Ectodermal cell (in vitro differentiated cells): Measurements from ENCODE around the gene OBSL1.

Experiments
- H3K27ac ChIP-seq: 2 replicates; pipeline ENCODE4 v1.7.0; 2013; ENCODE audit warnings: mild to moderate bottlenecking, low read depth, low read length; ENCODE audit not compliant: insufficient read depth, poor library complexity, severe bottlenecking
- H3K27me3 ChIP-seq: 2 replicates; pipeline ENCODE4 v1.7.0; 2013; ENCODE audit warnings: mild to moderate bottlenecking, low read length; ENCODE audit not compliant: insufficient read depth, control insufficient read depth, poor library complexity, severe bottlenecking
- H3K36me3 ChIP-seq: one replicate; pipeline ENCODE4 v1.7.0; 2013; ENCODE audit warnings: low read length; ENCODE audit not compliant: control insufficient read depth, insufficient read depth
- H3K4me1 ChIP-seq: one replicate; pipeline ENCODE4 v1.7.0; 2013; ENCODE audit warnings: low read length; ENCODE audit not compliant: control insufficient read depth, insufficient read depth
- H3K4me3 ChIP-seq: 2 replicates; pipeline ENCODE4 v1.7.0; 2013; ENCODE audit warnings: low read depth, low read length, control low read depth; ENCODE audit not compliant: insufficient read depth
- H3K9me3 ChIP-seq: 2 replicates; pipeline ENCODE4 v1.7.0; 2013; ENCODE audit warnings: mild to moderate bottlenecking, low read length, moderate library complexity; ENCODE audit not compliant: control insufficient read depth
- WGBS, 2 experiments: methylation state at CpG; one replicate each; pipeline ENCODE4 v1.1.7; 2013; ENCODE audit warnings: missing lambda C conversion rate in 2 of 2; 5-methylcytosine and 5-hydroxymethylcytosine counted together

Gene OBSL1

DNA sequence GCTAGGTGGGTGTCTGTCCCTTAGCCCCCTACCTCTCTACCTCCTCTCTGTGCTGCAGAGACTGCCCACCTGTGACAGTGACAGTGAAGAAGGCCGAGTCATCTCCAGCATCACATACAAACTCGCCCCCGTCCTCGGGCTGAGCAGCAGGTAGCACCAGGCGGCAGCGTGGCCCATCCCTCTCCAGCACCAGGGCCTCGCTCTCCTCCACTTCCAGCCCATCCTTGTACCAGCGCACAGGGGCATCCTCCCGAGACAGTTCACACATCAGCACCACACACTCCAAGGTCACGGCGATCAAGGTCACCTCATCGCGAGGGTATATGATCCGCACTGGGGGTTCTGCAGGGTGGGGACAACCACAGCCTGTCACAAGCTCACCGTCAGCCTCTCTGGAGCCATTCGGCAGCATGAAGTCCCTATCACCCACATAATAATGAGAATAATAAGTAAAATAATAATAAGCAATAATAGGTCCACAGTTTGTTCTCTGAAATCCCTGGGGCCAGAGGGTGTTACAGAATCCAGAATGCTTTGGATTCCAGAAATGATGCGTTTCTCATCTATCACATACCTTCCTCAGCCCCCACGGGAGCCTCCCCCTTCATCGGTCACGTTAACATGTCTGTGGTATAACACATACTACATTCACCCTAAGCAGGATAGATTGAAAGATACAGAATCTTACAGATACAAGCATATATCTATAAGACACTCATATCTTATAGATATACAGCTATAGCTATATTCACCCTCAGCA lies 12.0 kb downstream of the OBSL1 start:
- H3K27me3 ChIP-seq: no peaks in the 10 kb centered on the region
- no peaks in the 10 kb centered on the region for H3K36me3 ChIP-seq
- WGBS, 2 experiments: 93 to 94% methylated on average over 19 of the region's 20 CpGs
- no peaks in the 10 kb centered on the region for H3K9me3 ChIP-seq
- H3K4me1 ChIP-seq: peaks cover 6% of the 10 kb centered on the region
- no peak overlapping the region for H3K27ac ChIP-seq
- H3K4me3 ChIP-seq: no peak overlapping the region

DNA sequence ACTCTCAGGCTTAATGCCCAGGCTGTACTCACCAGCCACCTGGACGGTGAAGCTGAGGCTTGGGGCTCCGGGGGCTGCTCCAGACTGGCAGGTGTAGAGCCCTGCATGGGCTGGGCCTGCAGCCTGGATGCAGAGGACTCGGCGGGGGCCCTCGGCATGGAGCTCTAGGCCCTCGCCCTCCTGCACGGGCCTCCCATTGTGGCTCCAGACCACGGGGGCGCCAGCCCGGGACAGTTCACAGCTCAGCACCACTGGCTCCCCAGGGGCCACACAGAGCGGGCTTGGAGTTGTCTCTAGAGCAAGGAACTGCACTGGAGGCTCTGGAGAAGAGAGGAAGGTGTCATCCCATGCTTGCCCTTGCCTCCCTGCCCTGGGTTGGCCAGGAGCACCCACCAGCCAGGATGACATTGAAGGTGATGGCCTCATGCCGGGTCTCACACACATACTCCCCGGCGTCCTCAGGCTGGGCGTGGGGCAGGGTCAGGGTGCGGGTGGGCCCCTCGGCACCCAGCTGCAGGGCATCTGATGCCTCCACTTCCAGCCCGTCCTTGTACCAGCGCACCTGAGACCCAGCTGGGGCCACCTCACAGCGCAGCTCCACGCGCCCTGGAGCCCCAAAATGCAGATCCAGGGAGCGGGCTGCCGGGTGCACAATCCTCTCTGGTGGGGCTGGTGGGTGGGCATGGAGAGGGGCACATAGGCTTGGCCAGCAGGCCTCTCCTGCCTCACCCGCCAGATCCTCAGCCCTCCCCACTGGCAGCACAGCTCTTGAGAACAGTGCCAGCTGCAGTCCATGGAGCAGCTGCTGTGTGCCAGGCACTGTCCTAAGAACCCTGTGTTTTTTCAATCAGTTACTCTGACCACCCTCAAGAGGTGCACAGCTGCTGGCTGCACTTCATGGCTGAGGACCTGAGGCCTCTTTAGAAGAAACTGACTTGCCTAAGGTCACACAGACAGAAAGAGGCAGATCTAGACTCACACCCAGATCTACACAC lies 13.3 kb downstream of the OBSL1 start:
- Histone ChIP-seq H3K4me1 (peaks cover 6% of the 10 kb centered on the region), H3K27me3 (peaks cover 12% of the 10 kb centered on the region), H3K36me3 (no peaks in the 10 kb centered on the region), H3K27ac (no peak overlapping the region), H3K4me3 (no peak overlapping the region), H3K9me3 (no peaks in the 10 kb centered on the region)
- WGBS, 2 experiments: 94 to 95% methylated on average over 25 of the region's 25 CpGs

DNA sequence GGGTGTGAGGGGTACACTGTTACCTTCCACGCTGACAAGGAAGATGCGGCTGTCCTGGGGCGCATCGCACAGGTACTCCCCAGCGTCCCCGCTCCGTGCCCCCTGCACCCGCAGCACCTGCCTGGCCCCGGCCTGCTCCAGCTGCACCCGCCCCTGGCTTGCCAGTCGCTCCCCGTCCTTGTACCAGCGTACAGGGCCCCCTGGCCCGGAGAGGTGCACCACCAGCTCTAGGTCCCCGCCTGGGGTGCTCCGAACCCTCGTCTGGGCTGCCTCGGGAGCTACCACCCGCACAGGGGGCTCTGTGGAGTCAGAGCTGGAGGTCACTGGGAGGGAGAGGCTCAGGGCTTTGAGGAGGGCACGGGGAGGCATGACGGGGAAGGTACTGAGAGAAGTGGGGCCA lies 14.0 kb downstream of the OBSL1 start:
- Histone ChIP-seq H3K36me3 (no peaks in the 10 kb centered on the region), H3K27ac (no peak overlapping the region), H3K27me3 (peaks cover 18% of the 10 kb centered on the region), H3K4me1 (peaks cover 6% of the 10 kb centered on the region), H3K9me3 (no peaks in the 10 kb centered on the region), H3K4me3 (no peak overlapping the region)
- 94 to 95% methylated on average over 21 of the region's 21 CpGs for WGBS, 2 experiments

DNA sequence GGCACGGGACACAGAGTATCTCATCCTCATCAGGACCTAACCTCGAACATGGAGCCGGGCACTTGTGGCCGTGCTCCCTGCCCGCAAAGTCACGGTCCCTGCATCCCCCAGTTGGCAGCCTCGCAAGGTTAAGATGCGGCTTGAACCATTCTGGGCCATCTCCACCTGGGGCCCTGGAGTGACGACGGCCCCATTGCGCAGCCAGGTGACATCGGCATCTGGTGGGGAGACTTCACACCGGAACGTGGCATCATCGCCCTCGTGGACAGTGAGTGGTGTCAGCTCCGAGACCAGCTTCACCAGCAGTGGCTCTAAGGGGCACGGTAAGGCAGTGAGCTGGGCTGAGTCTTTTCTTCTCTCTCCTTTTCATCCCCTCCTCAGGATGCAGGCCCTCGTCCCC lies 14.9 kb downstream of the OBSL1 start:
- Histone ChIP-seq H3K27me3 (peaks cover 26% of the 10 kb centered on the region), H3K36me3 (no peaks in the 10 kb centered on the region), H3K27ac (no peak overlapping the region), H3K9me3 (no peaks in the 10 kb centered on the region), H3K4me1 (peaks cover 8% of the 10 kb centered on the region), H3K4me3 (no peak overlapping the region)
- WGBS, 2 experiments: 95% methylated on average over 19 of the region's 19 CpGs

DNA sequence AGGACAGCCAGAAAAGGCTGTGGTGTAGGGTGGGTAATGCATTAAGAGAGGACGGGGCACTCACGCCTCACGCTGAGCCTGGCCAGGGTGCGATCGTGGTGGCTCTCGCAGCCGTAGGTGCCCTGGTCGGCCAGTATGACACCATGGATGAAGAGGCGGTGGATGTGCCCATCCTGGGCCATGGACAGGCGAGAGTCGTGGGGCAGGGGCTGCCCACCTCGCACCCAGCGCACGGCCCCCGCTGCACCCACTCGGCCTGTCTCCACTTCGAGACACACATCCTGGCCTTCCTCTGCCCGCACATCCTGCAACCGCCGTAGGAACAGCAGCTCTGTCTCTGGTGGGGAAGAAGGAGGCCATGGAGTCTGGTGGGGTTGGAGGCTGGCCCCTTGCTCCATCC lies 15.4 kb downstream of the OBSL1 start:
- peaks cover 31% of the 10 kb centered on the region for H3K27me3 ChIP-seq
- H3K36me3 ChIP-seq: no peaks in the 10 kb centered on the region
- H3K4me3 ChIP-seq: no peak overlapping the region
- peaks cover 12% of the 10 kb centered on the region for H3K4me1 ChIP-seq
- no peaks in the 10 kb centered on the region for H3K9me3 ChIP-seq
- WGBS, 2 experiments: 95% methylated on average over 20 of the region's 20 CpGs
- H3K27ac ChIP-seq: no peak overlapping the region

DNA sequence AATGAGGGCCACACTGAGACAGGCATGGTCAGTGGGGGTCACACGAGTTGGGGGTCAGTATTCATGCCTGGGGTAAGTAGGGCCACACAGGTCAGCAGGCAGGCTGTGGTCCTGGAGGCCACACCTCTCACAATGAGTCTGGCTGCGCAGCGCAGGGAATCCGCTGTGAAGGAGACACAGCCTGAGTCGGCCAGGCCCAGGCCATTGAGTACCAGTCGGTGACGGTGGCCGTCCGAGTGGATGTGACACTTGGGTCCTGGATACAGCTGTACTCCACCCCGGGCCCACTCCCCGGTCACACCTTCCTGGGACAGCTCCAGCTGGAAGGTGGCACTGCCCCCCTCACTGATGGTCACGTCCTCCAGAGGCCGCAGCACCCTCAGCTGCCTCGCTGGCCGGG lies 17.0 kb downstream of the OBSL1 start:
- Histone ChIP-seq H3K27ac (no peak overlapping the region), H3K4me1 (peaks cover 14% of the 10 kb centered on the region), H3K9me3 (no peaks in the 10 kb centered on the region), H3K36me3 (no peaks in the 10 kb centered on the region), H3K27me3 (peaks cover 39% of the 10 kb centered on the region), H3K4me3 (no peak overlapping the region)
- WGBS, 2 experiments: 90 to 92% methylated on average over 15 of the region's 15 CpGs

DNA sequence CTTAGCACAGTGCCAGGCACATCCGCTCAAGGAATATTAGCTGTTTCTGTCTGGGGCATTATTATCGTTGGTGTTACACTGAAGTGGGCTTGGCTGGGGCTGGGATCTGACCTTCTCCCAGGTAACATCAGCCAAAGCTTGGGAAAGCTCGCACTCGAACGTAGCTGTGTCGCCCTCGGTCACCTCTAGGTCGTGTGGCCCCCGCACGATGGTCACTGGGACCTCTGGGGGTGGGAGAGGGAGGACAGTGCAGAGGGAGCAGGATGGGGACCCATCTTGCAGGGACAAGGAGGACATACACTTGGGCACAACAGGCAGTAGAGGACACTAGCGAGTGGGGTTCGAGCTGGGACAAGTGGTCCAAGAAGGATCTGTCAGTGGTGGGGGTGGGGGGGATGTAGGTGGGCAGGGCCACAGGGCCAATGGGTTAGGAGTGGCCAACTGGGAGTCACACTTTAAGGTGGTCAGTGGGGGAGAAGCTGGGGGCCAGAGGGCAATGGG lies 17.8 kb downstream of the OBSL1 start:
- no peaks in the 10 kb centered on the region for H3K9me3 ChIP-seq
- no peaks in the 10 kb centered on the region for H3K36me3 ChIP-seq
- no peak overlapping the region for H3K27ac ChIP-seq
- H3K4me1 ChIP-seq: peaks cover 14% of the 10 kb centered on the region
- H3K27me3 ChIP-seq: peaks cover 39% of the 10 kb centered on the region
- H3K4me3 ChIP-seq: no peak overlapping the region
- WGBS, 2 experiments: 82 to 85% methylated on average over 12 of the region's 12 CpGs

DNA sequence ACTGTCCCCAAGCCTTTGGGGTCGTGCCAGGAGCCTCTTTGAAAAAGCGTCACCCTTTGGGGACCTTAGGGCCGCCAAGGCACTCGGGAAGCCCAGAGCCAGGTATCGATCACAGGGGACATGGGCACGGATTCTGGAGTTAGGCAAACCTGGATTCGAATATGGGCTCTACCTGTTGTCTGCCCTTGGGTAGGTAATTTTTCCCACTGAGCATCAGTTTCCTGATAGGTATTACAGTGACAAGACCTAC lies 18.2 kb downstream of the OBSL1 start:
- 54% methylated on average over 7 of the region's 7 CpGs for WGBS, 2 experiments
- H3K4me3 ChIP-seq: peak overlapping the region; percentile 73
- H3K27ac ChIP-seq: no peak overlapping the region

DNA sequence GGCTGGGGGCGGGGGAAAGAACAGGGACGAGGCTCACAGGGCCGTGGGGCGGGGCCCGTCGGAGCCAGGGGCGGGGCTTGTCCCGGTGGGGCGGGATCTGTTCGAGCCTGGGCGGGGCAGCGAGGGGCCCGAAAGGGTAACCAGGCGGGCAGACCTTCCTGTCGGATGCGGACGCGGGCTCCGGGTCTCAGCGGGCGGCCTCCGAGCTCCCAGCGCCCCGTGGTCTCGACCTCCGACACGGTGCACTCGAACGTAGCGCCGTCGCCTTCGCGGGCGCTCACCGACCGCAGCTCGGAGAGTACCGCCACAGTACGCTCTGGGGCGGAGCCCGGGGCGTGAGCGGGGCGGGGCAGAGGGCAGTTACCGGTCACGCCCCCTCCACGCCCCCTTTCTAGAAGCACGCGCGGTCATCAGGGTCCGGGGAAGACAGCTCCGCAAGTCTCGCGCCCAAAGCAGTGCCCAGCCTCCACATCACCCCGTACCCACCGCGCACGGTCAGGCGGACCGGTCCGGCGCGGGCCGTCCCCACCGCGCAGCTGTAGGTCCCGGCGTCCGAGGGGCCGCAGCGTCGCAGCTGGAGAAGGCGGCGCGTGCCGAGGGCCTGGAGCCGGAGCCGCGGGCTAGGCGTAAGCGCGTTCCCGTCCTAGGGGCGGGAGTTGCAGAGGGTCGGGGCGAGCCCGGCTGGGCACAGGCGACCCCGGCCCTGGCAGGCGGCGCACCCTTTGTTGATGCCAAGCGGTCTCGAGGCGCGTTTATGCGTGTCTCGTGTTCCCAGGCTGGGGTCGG lies 18.8 kb downstream of the OBSL1 start:
- Histone ChIP-seq H3K4me3 (peak overlapping the region; percentile 73), H3K27me3 (peaks cover 39% of the 10 kb centered on the region), H3K4me1 (peaks cover 14% of the 10 kb centered on the region), H3K36me3 (no peaks in the 10 kb centered on the region), H3K9me3 (no peaks in the 10 kb centered on the region), H3K27ac (no peak overlapping the region)
- WGBS, 2 experiments: 1 to 2% methylated on average over 99 of the region's 99 CpGs

More for the DNA sequence above, 18.2 kb downstream of the OBSL1 start:
- H3K9me3 ChIP-seq: no peaks in the 10 kb centered on the region
- H3K36me3 ChIP-seq: no peaks in the 10 kb centered on the region
- peaks cover 14% of the 10 kb centered on the region for H3K4me1 ChIP-seq
- peaks cover 39% of the 10 kb centered on the region for H3K27me3 ChIP-seq
